GM18870 (cell line): ENCODE measurements around the gene ANKRD2.
"Not testable (repeated sequence)": the region's sequence is repeated elsewhere in the genome, so short reads cannot be mapped to it uniquely, and the experiment has no call there.

Source experiments
- ATAC-seq: cut with Tn5 transposase; IDR thresholded peaks from one replicate; pipeline ENCODE4 v1.9.1; 2021; ENCODE audit warnings: moderate library complexity; ENCODE audit not compliant: unreplicated experiment

ANKRD2 gene

GRCh38 chr10:97570789-97571471 is 1.6 kb upstream of the ANKRD2 start:
- ATAC-seq = no peak

DNA sequence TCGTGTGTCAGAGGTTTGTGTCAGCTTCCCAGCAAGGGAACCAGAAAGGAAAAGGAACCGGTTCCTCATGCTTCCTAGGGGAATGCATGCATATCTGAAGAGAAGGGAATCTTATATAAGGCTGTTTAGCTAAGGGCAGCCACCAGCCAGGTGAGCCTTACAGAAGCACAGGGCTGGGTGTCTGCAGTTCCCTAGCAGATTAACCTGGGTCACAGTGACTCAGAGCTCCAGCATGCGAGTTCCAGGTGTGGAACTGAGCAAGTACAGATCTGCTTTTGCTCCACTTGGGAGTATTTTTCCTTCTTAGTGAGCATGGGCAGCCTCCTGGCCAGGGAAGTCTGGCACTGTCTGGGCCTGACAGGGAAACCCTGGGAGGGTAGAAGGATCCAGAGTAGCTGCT is 957 bp upstream of the ANKRD2 start:
- no peak for ATAC-seq

DNA sequence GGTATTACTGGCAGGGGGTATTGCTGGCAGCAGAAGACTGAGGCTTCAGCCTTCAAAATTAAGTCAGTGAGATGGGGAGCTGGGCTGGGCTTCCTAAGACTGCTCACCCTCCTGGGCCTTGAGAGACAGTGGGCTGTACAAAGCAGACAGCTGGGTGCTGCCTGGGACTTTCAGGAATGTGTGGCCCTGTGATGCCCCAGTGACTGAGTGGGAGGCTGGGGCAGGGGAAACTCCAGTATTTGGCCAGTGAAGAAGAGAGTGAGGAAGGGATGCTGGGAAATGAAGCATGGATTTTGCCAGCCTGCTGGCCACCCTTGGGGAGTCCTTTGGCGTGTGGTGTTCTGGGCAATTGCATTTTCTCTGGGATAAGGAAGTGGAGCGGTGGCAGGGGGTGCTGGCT is 442 bp downstream of the ANKRD2 start:
- ATAC-seq = no peak

DNA sequence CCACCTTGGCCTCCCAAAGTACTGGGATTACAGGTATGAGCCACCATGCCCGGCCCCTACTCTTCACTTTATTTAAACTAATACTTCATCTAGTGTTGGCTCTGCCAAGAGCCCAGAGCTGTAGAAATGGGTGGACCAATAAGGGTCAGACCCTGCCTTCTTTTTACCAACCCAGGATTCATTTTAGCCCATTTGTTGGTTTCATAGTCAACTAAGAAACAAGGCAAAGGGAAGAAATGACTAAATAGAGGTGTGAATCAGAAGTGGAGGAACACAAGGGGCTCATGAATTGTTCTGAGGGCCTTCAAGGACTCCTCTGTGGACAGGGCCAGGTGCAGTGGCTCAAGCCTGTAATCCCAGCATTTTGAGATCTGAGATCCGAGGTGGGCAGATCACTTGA is 1.1 kb downstream of the ANKRD2 start:
- ATAC-seq = no peak

GRCh38 chr10:97574374-97575126 is 2.0 kb downstream of the ANKRD2 start:
- no peak for ATAC-seq

GRCh38 chr10:97575127-97575668 is 2.6 kb downstream of the ANKRD2 start:
- no peak for ATAC-seq

DNA sequence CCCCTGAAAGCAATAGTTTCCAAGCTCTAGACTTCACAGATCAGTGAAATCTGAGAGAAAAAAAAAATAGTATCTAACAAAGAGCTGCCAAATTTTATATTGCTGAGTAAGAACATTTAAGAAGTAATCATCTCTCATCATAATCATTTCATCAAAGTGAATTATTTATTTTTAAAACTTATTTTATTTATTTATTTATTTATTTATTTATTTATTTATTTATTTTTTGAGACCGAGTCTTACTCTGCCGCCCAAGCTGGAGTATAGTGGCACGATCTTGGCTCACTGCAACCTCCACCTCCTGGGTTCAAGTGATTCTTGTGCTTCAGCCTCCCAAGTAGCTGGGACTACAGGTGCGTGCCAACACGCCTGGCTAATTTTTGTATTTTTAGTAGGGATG is 3.9 kb downstream of the ANKRD2 start:
- not testable (repeated sequence) for ATAC-seq

- ATAC-seq = no peak
Observed at GRCh38 chr10:97577701-97578100, 5.1 kb downstream of the ANKRD2 start.

- no peak for ATAC-seq
Observed at GRCh38 chr10:97578171-97578844, 5.7 kb downstream of the ANKRD2 start.

- no peak for ATAC-seq
Observed at GRCh38 chr10:97580421-97581367, 8.1 kb downstream of the ANKRD2 start.

DNA sequence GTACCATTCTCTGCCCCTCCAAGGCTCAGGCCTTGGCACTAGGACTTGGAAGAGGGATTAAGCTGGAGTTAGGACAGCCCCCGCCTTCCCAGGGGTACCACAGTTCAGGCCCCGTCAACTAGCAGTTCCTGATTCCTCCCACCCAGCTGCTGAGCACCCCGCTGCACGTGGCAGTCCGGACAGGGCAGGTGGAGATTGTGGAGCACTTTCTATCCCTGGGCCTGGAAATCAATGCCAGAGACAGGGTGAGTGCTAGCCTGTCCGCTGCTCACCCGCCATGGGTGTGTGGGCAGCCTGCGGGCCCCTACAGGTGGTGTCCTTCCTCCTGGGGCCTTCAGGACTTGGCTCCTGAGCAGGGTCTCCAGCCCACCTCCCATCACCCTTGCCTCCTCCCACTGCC is 9.6 kb downstream of the ANKRD2 start:
- ATAC-seq = no peak

DNA sequence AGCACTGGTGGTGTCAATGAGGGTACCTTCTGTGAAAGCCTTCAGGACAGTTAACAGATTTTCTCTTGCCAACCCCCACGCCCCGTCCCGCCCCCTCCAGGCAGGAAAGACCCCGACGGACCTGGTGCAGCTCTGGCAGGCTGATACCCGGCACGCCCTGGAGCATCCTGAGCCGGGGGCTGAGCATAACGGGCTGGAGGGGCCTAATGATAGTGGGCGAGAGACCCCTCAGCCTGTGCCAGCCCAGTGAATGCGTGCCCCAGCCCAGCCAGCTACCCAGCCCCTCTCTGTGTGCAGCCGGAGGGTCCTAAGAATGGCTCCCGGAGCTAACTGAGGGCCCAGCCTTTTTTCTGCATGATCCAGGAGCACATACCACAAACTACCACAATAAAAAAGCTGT is 10.9 kb downstream of the ANKRD2 start:
- ATAC-seq = no peak

DNA sequence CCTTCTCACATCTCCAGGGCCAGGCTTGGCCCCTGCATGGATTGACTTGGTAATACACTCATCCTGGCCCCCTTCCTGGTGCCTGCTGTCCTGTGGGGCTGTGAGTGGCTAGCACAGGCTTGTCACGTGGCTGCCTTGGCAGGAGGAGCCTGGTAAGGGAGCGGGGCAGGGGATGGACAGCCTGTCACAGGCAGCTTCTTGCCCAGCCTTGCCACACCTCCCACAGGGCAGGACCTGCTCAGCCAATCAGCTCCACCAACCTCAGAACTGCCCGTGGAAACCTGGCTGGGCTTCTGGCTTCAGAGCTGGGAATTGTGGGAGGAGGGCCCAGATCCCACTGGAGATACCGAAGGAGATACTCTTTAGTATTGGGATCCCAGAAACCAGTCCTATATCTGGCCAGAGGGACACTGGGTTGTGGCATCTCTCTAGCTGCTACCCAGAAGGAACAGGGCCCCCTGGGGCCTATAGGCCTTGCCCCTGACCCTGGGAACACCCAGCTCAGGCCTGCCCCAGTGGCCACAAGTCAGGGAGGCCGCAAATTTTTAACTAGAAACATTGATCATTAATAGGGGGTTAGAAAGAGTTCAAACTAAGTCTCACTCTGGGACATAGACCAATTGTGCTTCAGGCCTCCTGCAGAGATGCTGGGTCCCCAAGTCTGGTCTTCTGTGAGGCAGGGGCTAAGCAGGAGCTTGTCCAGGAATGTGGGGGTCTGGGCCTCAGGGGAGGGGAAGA is 11.7 kb downstream of the ANKRD2 start, which contains the start of gene HOGA1:
HOGA1 (plus strand) TSS at position 330 of the 738 bp plus-strand sequence; CDS start at position 645, 315 bp downstream.
- peak; percentile 53 for ATAC-seq

- ATAC-seq = no peak
Observed at GRCh38 chr10:97584798-97585438, 12.3 kb downstream of the ANKRD2 start.

- no peak for ATAC-seq
Observed at GRCh38 chr10:97585439-97585811, 12.8 kb downstream of the ANKRD2 start.

DNA sequence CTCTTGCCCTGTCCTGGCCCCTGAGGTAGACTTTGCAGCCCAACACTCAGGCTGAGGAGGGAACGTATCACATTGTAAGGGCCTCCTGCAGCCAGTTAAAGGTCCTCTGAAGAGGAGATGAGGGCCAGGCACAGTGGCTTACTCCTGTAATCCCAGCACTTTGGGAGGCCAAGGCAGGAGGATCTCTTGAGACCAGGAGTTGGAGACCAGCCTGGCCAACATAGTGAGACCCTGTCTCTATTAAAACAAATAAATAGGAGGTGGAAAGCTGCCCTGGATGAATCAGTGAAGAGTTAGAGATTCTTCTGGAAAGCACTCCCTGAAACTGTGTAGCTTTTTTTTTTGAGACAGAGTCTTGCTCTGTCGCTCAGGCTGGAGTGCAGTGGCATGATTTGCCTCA is 14.6 kb downstream of the ANKRD2 start:
- ATAC-seq = no peak

DNA sequence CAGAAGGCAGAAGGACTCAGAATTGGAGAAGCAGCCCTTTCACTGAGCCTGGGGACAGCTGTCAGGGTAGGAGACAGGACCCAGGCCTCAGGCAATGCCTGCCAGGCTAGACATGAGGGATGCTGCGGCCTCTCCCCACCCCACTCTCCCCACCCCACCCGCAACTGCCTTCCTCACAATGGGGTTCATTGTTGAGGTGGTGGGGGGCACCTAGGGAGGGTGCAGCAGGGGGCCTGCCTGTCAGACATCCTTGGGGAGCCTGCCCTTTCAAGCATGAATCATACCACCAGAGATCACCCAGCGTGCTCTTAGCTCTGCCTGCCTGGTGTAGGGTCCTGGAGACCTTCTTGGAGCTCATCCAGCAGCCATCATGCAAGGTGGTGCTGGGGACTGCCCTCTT is 16.9 kb downstream of the ANKRD2 start, which contains the start of gene C10orf62:
C10orf62 (plus strand) TSS at position 243 of the 400 bp plus-strand sequence. CDS start 177 bp downstream, outside the sequence.
- ATAC-seq = no peak

- ATAC-seq = no peak
Observed at GRCh38 chr10:97590082-97590747, 17.6 kb downstream of the ANKRD2 start.
